Neural crest cell (in vitro differentiated cells): ENCODE measurements around the gene TMEM175. TPM values are rescaled to one million over a fixed set of nuclear protein-coding genes. Genes with fewer than 3 reads are reported as not detected.

Source experiments
- DNase-seq: peaks from one replicate; pipeline ENCODE4 v3.0.0; 2021; ENCODE audit warnings: low read depth, mixed read lengths, low spot score
- H3K27ac Mint-ChIP-seq: one replicate; pipeline ENCODE4 v1.8.0; 2021; ENCODE audit warnings: mild to moderate bottlenecking, mixed read lengths; ENCODE audit not compliant: unreplicated experiment
- H3K27me3 Mint-ChIP-seq: 2 replicates; pipeline ENCODE4 v1.8.0; 2021; ENCODE audit warnings: low read depth, mild to moderate bottlenecking, mixed read lengths
- H3K36me3 Mint-ChIP-seq: 2 replicates; pipeline ENCODE4 v1.8.0; 2021; ENCODE audit warnings: low read depth, mild to moderate bottlenecking, mixed read lengths
- H3K4me1 Mint-ChIP-seq: 2 replicates; pipeline ENCODE4 v1.8.0; 2021; ENCODE audit warnings: mixed read lengths
- H3K4me3 Mint-ChIP-seq: one replicate; pipeline ENCODE4 v1.8.0; 2021; ENCODE audit warnings: mild to moderate bottlenecking, mixed read lengths
- H3K9me3 Mint-ChIP-seq: 2 replicates; pipeline ENCODE4 v1.8.0; 2021; ENCODE audit warnings: mixed read lengths
- total RNA-seq: library from RNA; stranded (reverse); gene quantifications from 2 replicates; pipeline ENCODE4 v1.2.1, GENCODE V29; 2021
- TF ChIP-seq, protein P1 (sequence below): fragments of 200-600 bp; sonication (generic); conservative IDR thresholded peaks from 2 replicates; pipeline ENCODE4 v1.5.0; 2021; ENCODE audit warnings: antibody characterized with exemption, mild to moderate bottlenecking

Gene TMEM175
- total RNA-seq, 1 donor from 2014 or later, result 15.2 TPM

DNA sequence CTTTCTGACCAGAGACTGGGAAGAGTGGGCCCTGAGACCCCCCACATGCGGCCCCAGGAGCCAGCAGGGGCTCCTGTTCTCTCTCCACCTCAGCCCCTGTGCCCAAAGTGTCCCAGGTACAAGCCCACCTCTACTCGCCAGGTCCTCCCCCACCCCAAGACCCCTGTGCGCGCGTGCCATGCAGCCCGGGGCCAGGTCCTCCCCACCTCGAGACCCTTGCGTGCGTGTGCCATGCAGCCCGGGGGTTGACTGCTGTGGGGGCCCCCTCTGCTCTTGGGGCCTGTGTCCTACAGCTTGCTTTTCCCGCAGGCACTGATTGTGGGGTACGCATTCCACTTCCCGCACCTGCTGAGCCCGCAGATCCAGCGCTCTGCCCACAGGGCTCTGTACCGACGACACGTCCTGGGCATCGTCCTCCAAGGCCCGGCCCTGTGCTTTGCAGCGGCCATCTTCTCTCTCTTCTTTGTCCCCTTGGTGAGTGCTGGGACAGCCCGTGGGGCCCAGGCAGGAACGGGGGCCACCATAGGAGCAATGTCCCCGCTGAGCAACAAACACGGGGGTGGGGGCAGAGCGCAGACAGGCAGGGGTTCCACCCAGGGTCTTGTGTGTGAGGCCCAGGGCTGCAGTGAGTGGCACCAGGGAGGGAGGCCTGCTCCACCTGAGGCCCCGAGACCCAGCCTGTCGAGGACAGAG is 20.8 kb downstream of the TMEM175 start:
- DNase-seq, result no peak
- Mint-ChIP-seq H3K4me3 (no peak overlapping the region), H3K4me1 (no peaks in the 10 kb centered on the region), H3K9me3 (no peaks in the 10 kb centered on the region), H3K27me3 (no peaks in the 10 kb centered on the region), H3K27ac (no peak overlapping the region), H3K36me3 (no peaks in the 10 kb centered on the region)
- TF ChIP-seq, protein P1, sequence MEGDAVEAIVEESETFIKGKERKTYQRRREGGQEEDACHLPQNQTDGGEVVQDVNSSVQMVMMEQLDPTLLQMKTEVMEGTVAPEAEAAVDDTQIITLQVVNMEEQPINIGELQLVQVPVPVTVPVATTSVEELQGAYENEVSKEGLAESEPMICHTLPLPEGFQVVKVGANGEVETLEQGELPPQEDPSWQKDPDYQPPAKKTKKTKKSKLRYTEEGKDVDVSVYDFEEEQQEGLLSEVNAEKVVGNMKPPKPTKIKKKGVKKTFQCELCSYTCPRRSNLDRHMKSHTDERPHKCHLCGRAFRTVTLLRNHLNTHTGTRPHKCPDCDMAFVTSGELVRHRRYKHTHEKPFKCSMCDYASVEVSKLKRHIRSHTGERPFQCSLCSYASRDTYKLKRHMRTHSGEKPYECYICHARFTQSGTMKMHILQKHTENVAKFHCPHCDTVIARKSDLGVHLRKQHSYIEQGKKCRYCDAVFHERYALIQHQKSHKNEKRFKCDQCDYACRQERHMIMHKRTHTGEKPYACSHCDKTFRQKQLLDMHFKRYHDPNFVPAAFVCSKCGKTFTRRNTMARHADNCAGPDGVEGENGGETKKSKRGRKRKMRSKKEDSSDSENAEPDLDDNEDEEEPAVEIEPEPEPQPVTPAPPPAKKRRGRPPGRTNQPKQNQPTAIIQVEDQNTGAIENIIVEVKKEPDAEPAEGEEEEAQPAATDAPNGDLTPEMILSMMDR, result no peak

DNA sequence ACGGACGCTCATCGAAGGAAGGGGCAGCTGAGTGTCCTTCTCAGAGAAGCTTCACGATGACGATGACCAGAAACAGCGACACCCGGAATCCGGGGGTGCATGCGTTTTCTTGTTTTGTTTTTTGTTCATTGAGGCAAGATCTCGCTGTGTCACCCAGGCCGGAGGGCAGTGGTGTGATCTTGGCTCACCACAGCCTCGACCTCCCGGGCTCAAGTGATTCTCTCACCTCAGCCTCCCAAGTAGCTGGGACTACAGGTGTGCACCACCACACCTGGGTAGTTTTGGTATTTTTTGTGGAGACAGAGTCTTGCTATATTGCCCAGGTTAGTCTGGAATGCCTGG is 21.3 kb downstream of the TMEM175 start:
- TF ChIP-seq, protein P1, result no peak
- H3K27me3 Mint-ChIP-seq, result no peaks in the 10 kb centered on the region
- H3K4me3 Mint-ChIP-seq, result no peak overlapping the region
- H3K27ac Mint-ChIP-seq, result no peak overlapping the region
- no peaks in the 10 kb centered on the region for H3K36me3 Mint-ChIP-seq
- H3K4me1 Mint-ChIP-seq, result no peaks in the 10 kb centered on the region
- no peaks in the 10 kb centered on the region for H3K9me3 Mint-ChIP-seq
- DNase-seq, result no peak

DNA sequence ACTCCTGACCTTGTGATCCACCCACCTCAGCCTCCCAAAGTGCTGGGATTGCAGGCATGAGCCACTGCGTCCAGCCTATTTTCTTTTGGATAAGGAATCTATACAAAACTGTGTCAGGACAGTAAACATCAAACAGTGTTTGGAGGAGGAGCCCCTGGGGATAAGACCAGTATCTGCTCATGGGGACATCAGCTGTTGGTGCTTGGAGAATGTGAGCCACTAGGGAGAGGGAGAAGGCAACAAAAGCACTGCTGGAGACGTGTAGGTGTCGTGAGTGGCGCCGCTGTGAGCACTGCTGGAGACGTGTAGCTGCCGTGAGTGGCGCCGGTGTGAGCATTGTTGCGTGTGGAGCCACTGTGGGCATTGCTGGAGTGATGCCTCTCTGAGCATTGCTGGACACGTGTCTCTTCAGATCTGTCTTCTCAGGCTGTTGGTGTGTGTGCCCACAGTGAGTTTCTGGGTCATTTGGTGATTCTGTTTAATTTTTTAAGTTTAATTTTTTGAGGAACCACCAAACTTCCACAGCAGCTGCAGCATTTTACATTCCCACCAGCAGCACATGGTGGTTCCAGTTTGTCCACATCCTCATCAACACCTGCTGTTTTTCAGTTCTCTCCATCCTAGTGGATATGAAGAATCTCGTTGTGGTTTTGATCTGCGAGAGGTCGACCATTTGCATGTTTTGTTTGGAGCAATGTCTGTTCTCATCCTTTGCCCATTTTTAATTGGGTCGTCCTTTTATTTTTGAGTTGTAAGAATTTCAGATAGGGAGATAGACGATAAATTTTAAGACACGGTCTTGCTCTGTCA is 22.2 kb downstream of the TMEM175 start:
- Mint-ChIP-seq H3K36me3 (no peaks in the 10 kb centered on the region), H3K27ac (no peak overlapping the region), H3K27me3 (no peaks in the 10 kb centered on the region), H3K4me1 (no peaks in the 10 kb centered on the region), H3K9me3 (no peaks in the 10 kb centered on the region), H3K4me3 (no peak overlapping the region)
- DNase-seq, result no peak
- TF ChIP-seq, protein P1, result no peak

DNA sequence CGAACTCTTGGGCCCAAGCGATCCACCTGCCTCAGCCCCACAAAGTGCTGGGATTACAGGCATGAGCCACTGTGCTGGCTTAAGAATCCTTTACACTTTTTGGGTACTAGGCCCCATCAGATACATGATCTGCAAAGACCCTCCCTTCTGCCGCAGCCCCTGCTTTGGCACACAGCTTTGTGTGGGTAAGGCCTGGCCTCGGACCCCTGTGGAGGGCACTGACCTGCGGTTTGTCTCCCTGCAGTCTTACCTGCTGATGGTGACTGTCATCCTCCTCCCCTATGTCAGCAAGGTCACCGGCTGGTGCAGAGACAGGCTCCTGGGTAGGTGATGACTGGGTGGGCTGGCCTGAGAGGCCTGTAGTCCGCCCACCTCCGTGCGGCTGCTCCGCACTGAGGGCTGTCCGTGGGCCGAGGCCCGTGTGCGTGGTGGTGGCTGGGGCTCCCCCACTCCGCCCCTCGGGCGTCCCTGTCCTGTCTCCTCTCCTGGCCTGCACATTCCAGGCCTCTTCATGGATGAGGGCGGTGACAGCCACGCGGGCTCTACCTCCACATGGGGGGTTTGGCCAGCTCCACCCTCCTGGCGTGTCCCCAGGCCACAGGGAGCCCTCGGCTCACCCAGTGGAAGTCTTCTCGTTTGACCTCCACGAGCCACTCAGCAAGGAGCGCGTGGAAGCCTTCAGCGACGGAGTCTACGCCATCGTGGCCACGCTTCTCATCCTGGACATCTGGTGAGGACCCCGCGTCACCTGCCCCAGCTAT is 23.1 kb downstream of the TMEM175 start:
- TF ChIP-seq, protein P1, result no peak
- Mint-ChIP-seq H3K36me3 (no peaks in the 10 kb centered on the region), H3K27ac (no peak overlapping the region), H3K4me1 (no peaks in the 10 kb centered on the region), H3K9me3 (no peaks in the 10 kb centered on the region), H3K27me3 (no peaks in the 10 kb centered on the region), H3K4me3 (no peak overlapping the region)
- DNase-seq, result no peak

DNA sequence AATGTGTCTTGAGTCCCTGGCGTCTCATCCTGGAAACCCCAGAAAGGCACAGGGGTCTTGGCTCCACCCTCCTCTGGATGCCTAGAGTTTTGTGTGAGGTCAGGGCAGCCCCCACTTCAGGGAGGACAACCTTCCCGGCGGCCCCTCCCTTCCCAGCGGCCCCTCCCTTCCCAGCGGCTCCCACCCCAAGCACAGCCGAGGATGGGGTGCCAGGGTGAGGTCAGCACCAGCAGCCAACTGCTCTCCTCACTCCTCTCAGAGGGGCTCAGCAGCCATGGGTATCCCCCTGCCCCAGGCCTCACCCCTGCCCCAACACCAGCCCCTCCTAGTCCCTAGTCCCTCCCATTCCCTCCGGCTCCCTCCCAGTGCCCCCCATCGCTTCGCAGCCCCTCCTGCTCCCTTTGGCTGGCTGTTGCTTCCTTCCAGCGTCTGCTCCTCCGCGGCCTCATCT is 23.7 kb downstream of the TMEM175 start:
- no peaks in the 10 kb centered on the region for H3K27me3 Mint-ChIP-seq
- no peaks in the 10 kb centered on the region for H3K4me1 Mint-ChIP-seq
- no peaks in the 10 kb centered on the region for H3K9me3 Mint-ChIP-seq
- no peak for DNase-seq
- H3K4me3 Mint-ChIP-seq, result no peak overlapping the region
- H3K27ac Mint-ChIP-seq, result no peak overlapping the region
- TF ChIP-seq, protein P1, result no peak
- H3K36me3 Mint-ChIP-seq, result no peaks in the 10 kb centered on the region
